Kasumi-1 (cell line): ENCODE data around the gene CNTNAP1.
"Not testable (repeated sequence)": the region's sequence is repeated elsewhere in the genome, so short reads cannot be mapped to it uniquely, and the experiment has no call there.

Experiments used
- DNase-seq, 2 experiments: peaks; one replicate each; lab custom pipeline; 2025; lab: John Stamatoyannopoulos, UW

CNTNAP1 gene

DNA sequence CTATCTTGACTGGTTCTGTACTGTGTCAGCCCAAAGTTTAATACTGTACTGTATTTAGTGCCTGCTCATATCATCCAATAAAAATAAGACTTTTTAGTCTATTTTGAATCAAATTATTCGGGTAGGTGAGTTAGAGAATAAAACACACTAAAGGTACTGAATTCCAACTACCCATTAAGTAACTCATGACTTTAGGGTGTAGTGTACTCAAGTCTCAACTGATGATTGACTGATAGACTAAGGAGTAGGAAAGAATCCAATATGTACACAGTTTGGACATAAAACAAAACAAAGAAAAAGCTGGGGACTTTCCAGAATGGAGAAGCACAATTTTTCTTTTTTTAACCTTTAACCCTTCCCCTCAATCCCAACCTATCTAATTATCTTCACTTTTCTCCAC is 58.4 kb downstream of the CNTNAP1 start:
- no peak for DNase-seq

- not testable (repeated sequence) for DNase-seq
These were observed 60.6 kb downstream of the CNTNAP1 start for GRCh38 chr17:42742916-42743315.

GRCh38 chr17:42743595-42744282 is 61.4 kb downstream of the CNTNAP1 start:
- peak in 1 of 2 experiments; percentile 40 for DNase-seq

DNA sequence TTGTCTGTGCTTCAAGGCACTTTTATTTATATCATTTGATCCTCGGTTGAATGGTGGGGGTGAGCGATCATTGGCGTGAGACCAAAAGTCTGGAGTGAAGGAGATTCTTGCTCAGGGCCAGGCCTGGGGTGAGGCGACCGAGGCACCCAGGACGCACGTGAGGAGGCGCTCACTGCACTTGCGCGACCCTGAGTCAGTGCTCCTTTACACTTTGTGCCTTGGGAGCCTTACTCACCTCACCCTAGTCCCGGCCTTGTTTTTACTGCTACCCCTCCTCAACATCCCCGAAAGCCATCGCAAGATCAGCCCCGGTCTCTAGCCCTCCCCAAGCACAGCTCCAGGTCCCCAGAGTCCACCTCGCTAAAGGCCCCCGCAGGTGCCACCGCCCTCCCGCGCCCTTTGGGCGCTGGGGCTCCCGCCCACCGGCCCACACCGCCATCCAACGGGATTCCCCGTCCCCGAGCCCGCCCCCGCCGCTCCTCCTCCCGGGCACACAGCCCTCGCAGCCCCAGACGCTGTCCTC is 62.0 kb downstream of the CNTNAP1 start:
- peak; percentile 55 to 56 for DNase-seq

- peak; percentile 84 for DNase-seq
These were observed 62.7 kb downstream of the CNTNAP1 start, which contains the start of gene EZH1 for GRCh38 chr17:42744806-42745617. EZH1 (minus strand) TSS chr17:42745040; CDS start chr17:42728941, 16,099 bp downstream.

GRCh38 chr17:42748202-42748907 is 66.0 kb downstream of the CNTNAP1 start:
- DNase-seq = no peak

DNA sequence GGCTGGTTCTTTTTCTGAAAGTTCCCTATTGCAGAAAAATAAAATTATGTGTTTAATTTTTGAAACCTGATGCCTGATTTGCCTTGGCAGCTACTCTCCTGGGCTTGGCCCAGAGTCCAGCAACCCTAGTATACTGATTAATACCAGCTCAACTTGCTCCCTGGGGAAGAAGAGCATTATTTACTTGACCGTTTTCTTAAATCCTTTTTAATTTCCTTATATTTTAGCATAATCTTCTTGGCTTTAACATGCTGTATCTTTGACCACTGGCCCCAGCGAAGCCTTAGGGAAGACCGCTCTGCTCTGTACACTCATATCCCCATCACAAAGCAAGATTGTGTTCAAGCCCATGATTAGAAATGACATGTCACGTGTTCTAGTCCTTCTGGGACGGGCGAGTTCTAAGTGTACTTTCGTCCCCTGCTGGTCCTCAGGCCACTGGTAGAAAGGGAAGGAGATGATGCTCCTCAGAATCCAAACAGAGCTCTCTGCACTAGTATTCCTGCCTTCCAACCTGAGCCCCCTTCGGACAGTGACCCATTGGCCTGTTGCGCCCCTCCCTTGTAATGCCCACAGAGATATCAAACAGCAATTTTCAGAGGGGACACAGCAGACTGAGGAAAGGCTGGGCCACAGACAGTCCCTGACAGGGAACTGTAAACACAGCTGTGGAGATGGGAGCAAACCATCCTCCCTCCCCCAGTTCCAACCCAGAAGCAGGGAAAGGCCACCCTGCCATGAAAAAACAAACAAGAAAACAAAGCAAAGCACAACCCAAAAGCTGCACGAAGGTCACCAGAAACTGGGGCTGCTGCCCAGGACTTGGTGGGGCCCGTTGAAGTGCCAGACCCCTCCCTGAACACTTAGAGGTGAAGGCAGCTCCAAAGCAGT is 66.8 kb downstream of the CNTNAP1 start:
- DNase-seq = no peak
